GM23338 (cell line): ENCODE measurements around the gene GOSR1.
"Not testable (repeated sequence)": the region's sequence is repeated elsewhere in the genome, so short reads cannot be mapped to it uniquely, and the experiment has no call there.

Experiments
- CTCF ChIP-seq, 2 experiments: fragments of 200-600 bp in 1 of 2; sonication (generic) in 1 of 2; conservative IDR thresholded peaks; 2 replicates each; pipeline versions ENCODE4 v1.5.1 to v1.6.1; 2016 to 2017; ENCODE audit warnings: antibody characterized with exemption in 2 of 2, low read depth in 2 of 2, mild to moderate bottlenecking in 2 of 2, moderate library complexity in 1 of 2
- POLR2AphosphoS5 ChIP-seq: IDR thresholded peaks from 2 replicates; pipeline ENCODE4 v1.6.1; 2016; ENCODE audit warnings: antibody characterized with exemption, low read depth
- REST ChIP-seq: IDR thresholded peaks from one replicate; pipeline ENCODE4 v1.6.1; 2018; ENCODE audit warnings: antibody characterized with exemption; ENCODE audit not compliant: unreplicated experiment

GRCh38 chr17:30566104-30566503 lies 88.9 kb downstream of the GOSR1 start:
- not testable (repeated sequence) for TF ChIP-seq CTCF (conservative IDR thresholded peaks at IDR 0.05; ENCODE audit: low read depth in 2 of 2); POLR2AphosphoS5; REST
